SJCRH30 (cell line): Measurements from ENCODE around the gene FLNC. TPM values are rescaled to one million over a fixed set of nuclear protein-coding genes. Genes with fewer than 3 reads are reported as not detected.

Experiments used
- DNase-seq, 2 experiments: peaks; one replicate each; pipeline ENCODE4 v3.0.0-alpha.2; 2015 to 2020
- H3K27ac ChIP-seq: fragments of 250-450 bp; sonication (Bioruptor Pico); 2 replicates; pipeline ENCODE4 v1.5.1; 2020; ENCODE audit warnings: mild to moderate bottlenecking, moderate library complexity
- H3K27me3 ChIP-seq: fragments of 250-450 bp; sonication (Bioruptor Pico); 2 replicates; pipeline ENCODE4 v1.5.1; 2020; ENCODE audit warnings: mild to moderate bottlenecking, moderate library complexity
- H3K36me3 ChIP-seq: fragments of 250-450 bp; sonication (Bioruptor Pico); 2 replicates; pipeline ENCODE4 v1.5.1; 2020; ENCODE audit warnings: mild to moderate bottlenecking, moderate library complexity
- H3K4me1 ChIP-seq: fragments of 250-450 bp; sonication (Bioruptor Pico); 2 replicates; pipeline ENCODE4 v1.5.1; 2020; ENCODE audit warnings: mild to moderate bottlenecking, moderate library complexity
- H3K4me3 ChIP-seq: fragments of 250-450 bp; sonication (Bioruptor Pico); 2 replicates; pipeline ENCODE4 v1.5.1; 2020; ENCODE audit warnings: mild to moderate bottlenecking, moderate library complexity
- H3K9me3 ChIP-seq: fragments of 250-450 bp; sonication (Bioruptor Pico); replicated peaks from 2 replicates; pipeline ENCODE4 v1.5.1; 2020; ENCODE audit warnings: mild to moderate bottlenecking, moderate library complexity
- total RNA-seq: library from RNA; depleted of rRNA; stranded (reverse); fragments of >200 nt; shearing (Covaris generic); gene quantifications from 2 replicates; pipeline ENCODE4 v1.2.3, GENCODE V29; 2014

Gene FLNC
- total RNA-seq, 1 experiment from 2014 or later = 158 TPM

- peak overlapping the region; percentile 100 for H3K27ac ChIP-seq
- H3K4me3 ChIP-seq = peak overlapping the region; percentile 99
- H3K36me3 ChIP-seq = peaks cover 30% of the 10 kb centered on the region
- peak; percentile 95 to 97 for DNase-seq
- no peaks in the 10 kb centered on the region for H3K9me3 ChIP-seq
- H3K27me3 ChIP-seq = no peaks in the 10 kb centered on the region
- H3K4me1 ChIP-seq = peaks cover 52% of the 10 kb centered on the region
Observed at GRCh38 chr7:128831994-128832879, 2.0 kb downstream of the FLNC start.

- H3K9me3 ChIP-seq = no peaks in the 10 kb centered on the region
- H3K4me1 ChIP-seq = peaks cover 48% of the 10 kb centered on the region
- H3K4me3 ChIP-seq = peak overlapping the region; percentile 99
- H3K27me3 ChIP-seq = no peaks in the 10 kb centered on the region
- peak overlapping the region; percentile 100 for H3K27ac ChIP-seq
- H3K36me3 ChIP-seq = peaks cover 35% of the 10 kb centered on the region
- no peak for DNase-seq
Observed at GRCh38 chr7:128832880-128833147, 2.6 kb downstream of the FLNC start.

- peaks cover 42% of the 10 kb centered on the region for H3K4me1 ChIP-seq
- H3K36me3 ChIP-seq = peaks cover 41% of the 10 kb centered on the region
- peak overlapping the region; percentile 100 for H3K27ac ChIP-seq
- no peaks in the 10 kb centered on the region for H3K27me3 ChIP-seq
- DNase-seq = peak; percentile 99
- H3K4me3 ChIP-seq = peak overlapping the region; percentile 99
- no peaks in the 10 kb centered on the region for H3K9me3 ChIP-seq
Observed at GRCh38 chr7:128833148-128833945, 3.1 kb downstream of the FLNC start.

- peaks cover 38% of the 10 kb centered on the region for H3K4me1 ChIP-seq
- H3K27ac ChIP-seq = peak overlapping the region; percentile 100
- H3K36me3 ChIP-seq = peaks cover 47% of the 10 kb centered on the region
- no peaks in the 10 kb centered on the region for H3K9me3 ChIP-seq
- H3K27me3 ChIP-seq = no peaks in the 10 kb centered on the region
- DNase-seq = peak in 1 of 2 experiments; percentile 39
- peak overlapping the region; percentile 99 for H3K4me3 ChIP-seq
Observed at GRCh38 chr7:128833946-128834325, 3.7 kb downstream of the FLNC start.

- Histone ChIP-seq H3K9me3 (no peaks in the 10 kb centered on the region), H3K4me1 (peaks cover 31% of the 10 kb centered on the region), H3K4me3 (no peak overlapping the region), H3K36me3 (peaks cover 59% of the 10 kb centered on the region), H3K27ac (peak overlapping the region; percentile 85), H3K27me3 (no peaks in the 10 kb centered on the region)
- no peak for DNase-seq
Observed at GRCh38 chr7:128835231-128835751, 5.1 kb downstream of the FLNC start.

GRCh38 chr7:128835790-128836641 is 5.8 kb downstream of the FLNC start:
- Histone ChIP-seq H3K4me1 (peaks cover 31% of the 10 kb centered on the region), H3K36me3 (peaks cover 66% of the 10 kb centered on the region), H3K4me3 (no peak overlapping the region), H3K27ac (peak overlapping the region; percentile 85), H3K9me3 (no peaks in the 10 kb centered on the region), H3K27me3 (no peaks in the 10 kb centered on the region)
- peak; percentile 92 for DNase-seq

- Histone ChIP-seq H3K27me3 (no peaks in the 10 kb centered on the region), H3K4me3 (no peak overlapping the region), H3K4me1 (peaks cover 31% of the 10 kb centered on the region), H3K27ac (peak overlapping the region; percentile 85), H3K9me3 (no peaks in the 10 kb centered on the region), H3K36me3 (peaks cover 71% of the 10 kb centered on the region)
- DNase-seq = no peak
Observed at GRCh38 chr7:128836729-128837348, 6.6 kb downstream of the FLNC start.

- Histone ChIP-seq H3K9me3 (no peaks in the 10 kb centered on the region), H3K27me3 (no peaks in the 10 kb centered on the region), H3K36me3 (peaks cover 78% of the 10 kb centered on the region), H3K27ac (no peak overlapping the region), H3K4me1 (peaks cover 31% of the 10 kb centered on the region), H3K4me3 (no peak overlapping the region)
- no peak for DNase-seq
Observed at GRCh38 chr7:128837521-128837921, 7.3 kb downstream of the FLNC start.

GRCh38 chr7:128838109-128838779 is 8.0 kb downstream of the FLNC start:
- no peaks in the 10 kb centered on the region for H3K9me3 ChIP-seq
- H3K27me3 ChIP-seq = no peaks in the 10 kb centered on the region
- H3K36me3 ChIP-seq = peaks cover 85% of the 10 kb centered on the region
- no peak for DNase-seq
- no peak overlapping the region for H3K27ac ChIP-seq
- H3K4me1 ChIP-seq = peaks cover 31% of the 10 kb centered on the region
- no peak overlapping the region for H3K4me3 ChIP-seq

- no peaks in the 10 kb centered on the region for H3K27me3 ChIP-seq
- no peak for DNase-seq
- no peaks in the 10 kb centered on the region for H3K9me3 ChIP-seq
- peaks cover 91% of the 10 kb centered on the region for H3K36me3 ChIP-seq
- H3K4me1 ChIP-seq = peaks cover 24% of the 10 kb centered on the region
- no peak overlapping the region for H3K27ac ChIP-seq
- no peak overlapping the region for H3K4me3 ChIP-seq
Observed at GRCh38 chr7:128838981-128839731, 8.9 kb downstream of the FLNC start.

GRCh38 chr7:128839751-128840177 is 9.6 kb downstream of the FLNC start:
- Histone ChIP-seq H3K27ac (no peak overlapping the region), H3K36me3 (peaks cover 94% of the 10 kb centered on the region), H3K4me1 (peaks cover 20% of the 10 kb centered on the region), H3K4me3 (no peak overlapping the region), H3K27me3 (no peaks in the 10 kb centered on the region), H3K9me3 (no peaks in the 10 kb centered on the region)
- DNase-seq = no peak

GRCh38 chr7:128840326-128841170 is 10.3 kb downstream of the FLNC start:
- Histone ChIP-seq H3K4me3 (no peak overlapping the region), H3K27ac (no peak overlapping the region), H3K9me3 (no peaks in the 10 kb centered on the region), H3K36me3 (peaks cover 95% of the 10 kb centered on the region), H3K27me3 (no peaks in the 10 kb centered on the region), H3K4me1 (peaks cover 13% of the 10 kb centered on the region)
- DNase-seq = no peak
